ENCODE data around the gene TROAP.
"Not testable (repeated sequence)": the region's sequence is repeated elsewhere in the genome, so short reads cannot be mapped to it uniquely, and the experiment has no call there.

Gene TROAP

DNA sequence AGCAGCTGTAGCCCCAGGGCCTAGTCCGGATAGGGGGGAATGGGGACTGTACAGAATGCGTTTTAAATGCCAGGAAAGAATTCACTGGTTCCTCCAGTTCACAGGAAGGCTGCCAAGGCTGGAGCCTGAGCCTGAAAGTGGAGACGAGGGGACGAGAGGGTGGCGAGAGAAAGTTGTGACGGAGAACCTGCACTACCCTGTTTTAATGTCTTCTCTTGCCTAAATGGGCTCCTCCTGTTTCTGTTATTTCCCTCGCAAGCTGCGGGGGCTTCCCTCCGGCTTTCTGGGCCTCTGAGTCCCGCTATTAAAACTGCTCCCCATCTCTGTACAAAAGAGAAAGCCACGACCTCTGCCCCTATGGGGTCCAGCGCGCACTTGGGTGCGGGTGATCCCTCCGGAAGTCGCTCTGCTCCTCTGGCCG lies 9.4 kb downstream of the TROAP start:
- no peak overlapping the region for H3K4me3 ChIP-seq (ENCODE audit: low read length)
- TF ChIP-seq, protein P1, sequence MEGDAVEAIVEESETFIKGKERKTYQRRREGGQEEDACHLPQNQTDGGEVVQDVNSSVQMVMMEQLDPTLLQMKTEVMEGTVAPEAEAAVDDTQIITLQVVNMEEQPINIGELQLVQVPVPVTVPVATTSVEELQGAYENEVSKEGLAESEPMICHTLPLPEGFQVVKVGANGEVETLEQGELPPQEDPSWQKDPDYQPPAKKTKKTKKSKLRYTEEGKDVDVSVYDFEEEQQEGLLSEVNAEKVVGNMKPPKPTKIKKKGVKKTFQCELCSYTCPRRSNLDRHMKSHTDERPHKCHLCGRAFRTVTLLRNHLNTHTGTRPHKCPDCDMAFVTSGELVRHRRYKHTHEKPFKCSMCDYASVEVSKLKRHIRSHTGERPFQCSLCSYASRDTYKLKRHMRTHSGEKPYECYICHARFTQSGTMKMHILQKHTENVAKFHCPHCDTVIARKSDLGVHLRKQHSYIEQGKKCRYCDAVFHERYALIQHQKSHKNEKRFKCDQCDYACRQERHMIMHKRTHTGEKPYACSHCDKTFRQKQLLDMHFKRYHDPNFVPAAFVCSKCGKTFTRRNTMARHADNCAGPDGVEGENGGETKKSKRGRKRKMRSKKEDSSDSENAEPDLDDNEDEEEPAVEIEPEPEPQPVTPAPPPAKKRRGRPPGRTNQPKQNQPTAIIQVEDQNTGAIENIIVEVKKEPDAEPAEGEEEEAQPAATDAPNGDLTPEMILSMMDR (IDR thresholded peaks at IDR 0.05; ENCODE audit: insufficient read depth, low read depth, low read length, missing control alignments) = no peak
- DNase-seq (ENCODE audit: low read depth) = no peak

DNA sequence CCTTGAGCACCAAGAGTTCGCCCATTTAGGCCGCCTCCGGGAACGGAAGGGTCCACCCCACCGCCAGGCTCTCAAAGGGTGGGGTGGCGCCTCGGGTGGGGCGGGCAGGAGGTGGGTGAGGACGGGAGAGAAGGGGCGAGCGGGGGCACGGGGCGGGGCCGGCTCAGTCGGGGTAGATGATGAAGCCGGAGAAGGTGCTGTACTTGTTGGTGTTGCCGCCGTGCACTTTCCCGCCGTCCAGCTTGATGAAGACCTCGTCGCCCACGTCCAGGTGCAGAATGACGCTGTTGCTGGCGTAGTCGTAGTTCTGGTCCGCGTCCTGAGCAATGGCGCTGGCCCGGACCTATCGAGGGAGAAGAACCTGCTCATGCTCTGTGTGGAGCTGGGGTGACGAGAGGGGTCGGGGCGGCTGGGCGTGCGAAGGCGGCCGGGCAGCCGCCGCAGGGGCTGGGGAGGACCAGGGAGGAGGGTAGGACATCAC lies 9.9 kb downstream of the TROAP start:
- TF ChIP-seq, protein P1 (IDR thresholded peaks at IDR 0.05; ENCODE audit: insufficient read depth, low read depth, low read length, missing control alignments) = no peak
- peak overlapping the region; percentile 26 for H3K4me3 ChIP-seq (ENCODE audit: low read length)
- DNase-seq (ENCODE audit: low read depth) = no peak

DNA sequence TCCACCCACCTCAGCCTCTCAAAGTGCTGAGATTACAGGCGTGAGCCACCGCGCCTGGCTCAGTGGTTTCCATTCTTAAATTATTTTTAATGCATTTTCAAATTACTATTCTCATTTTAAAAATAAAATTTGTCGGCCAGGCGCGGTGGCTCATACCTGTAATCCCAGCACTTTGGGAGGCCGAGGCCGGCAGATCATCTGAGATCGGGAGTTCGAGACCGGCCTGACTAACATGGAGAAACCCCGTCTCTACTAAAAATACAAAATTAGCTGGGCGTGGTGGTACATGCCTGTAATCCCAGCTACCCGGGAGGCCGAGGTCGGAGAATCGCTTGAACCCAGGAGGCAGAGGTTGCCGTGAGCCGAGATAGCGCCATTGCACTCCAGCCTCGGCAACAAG lies 10.7 kb downstream of the TROAP start:
- H3K4me3 ChIP-seq (ENCODE audit: low read length); DNase-seq (ENCODE audit: low read depth): not testable (repeated sequence)

DNA sequence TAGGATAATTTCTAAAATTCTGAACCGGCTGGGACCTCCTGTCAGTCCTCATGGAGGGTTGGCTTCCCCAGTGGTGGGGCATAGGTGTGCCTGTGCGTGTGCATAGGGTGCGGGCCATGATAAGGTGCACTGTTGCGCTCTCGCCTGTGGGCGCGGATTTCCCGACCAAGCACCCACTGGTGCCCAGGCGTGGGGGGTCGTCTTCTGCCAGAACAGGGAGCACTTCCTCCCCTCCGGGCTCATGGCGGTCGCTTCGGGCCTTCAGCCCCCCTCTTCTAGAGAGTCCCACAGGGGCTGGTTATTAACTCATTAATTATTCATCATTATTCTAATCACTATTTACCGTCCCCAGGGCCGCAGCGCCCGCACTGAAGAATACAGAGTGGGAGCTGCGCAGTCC lies 11.2 kb downstream of the TROAP start:
- no peak overlapping the region for H3K4me3 ChIP-seq (ENCODE audit: low read length)
- DNase-seq (ENCODE audit: low read depth) = no peak
- TF ChIP-seq, protein P1 (IDR thresholded peaks at IDR 0.05; ENCODE audit: insufficient read depth, low read depth, low read length, missing control alignments) = no peak

DNA sequence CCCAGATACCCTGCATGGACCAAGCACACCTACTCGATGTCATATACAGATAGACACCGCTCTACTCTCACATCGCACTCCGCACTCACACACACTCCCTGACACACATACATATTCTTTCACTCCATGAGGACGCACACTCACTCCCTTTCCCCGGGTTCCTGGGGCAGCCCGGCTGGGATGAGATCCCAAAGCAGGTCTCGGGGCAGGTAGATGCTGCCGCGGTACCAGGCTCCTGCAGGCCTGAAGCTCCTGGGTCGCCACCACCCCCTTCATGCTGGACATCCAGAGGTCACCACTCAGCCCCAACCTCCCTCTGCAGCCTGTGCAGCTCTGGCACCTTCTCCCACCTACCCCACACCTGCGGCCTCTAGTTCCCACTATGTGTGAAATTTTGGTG lies 11.6 kb downstream of the TROAP start:
- TF ChIP-seq, protein P1 (IDR thresholded peaks at IDR 0.05; ENCODE audit: insufficient read depth, low read depth, low read length, missing control alignments) = no peak
- H3K4me3 ChIP-seq (ENCODE audit: low read length) = no peak overlapping the region
- no peak for DNase-seq (ENCODE audit: low read depth)

DNA sequence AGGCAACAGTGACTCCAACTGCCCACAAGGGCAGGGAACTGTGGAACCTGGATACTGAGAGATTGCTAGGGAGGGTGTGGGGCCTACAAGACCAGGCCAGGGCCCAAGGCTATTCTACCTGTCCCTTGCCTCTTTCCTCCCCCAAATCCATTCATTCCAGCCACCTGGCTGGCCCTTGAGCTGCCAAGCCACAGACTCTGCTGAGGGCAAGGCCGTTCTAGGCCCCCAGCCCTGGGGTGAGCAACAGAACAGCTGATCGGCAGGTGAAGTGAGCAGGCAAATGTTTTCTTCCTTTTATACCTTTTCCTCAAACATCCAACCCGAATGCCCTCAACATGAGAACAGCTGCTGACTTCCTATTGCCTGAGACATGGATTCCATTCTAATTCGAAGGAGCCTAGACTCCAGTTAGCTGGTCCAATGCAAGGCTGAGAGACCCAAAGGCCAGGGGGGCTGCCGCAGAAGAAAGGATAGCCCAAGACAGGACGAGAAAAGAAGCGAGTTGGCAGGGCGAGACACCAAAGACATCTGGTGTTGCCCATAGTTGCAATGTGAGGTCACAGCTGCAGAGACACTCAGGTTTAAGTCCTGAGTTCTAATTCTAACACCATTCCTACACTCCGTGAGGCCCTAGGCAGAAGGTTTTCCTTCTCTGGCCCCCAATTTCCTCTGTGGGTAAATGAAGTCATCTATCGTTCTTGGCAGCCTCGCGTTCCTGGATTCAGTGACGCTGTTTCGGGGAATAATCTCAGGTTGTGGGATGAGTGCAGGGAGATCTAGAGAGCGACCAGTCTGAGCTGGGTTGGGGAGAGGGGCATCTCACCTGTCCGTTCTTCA lies 12.3 kb downstream of the TROAP start:
- no peak for DNase-seq (ENCODE audit: low read depth)
- no peak overlapping the region for H3K4me3 ChIP-seq (ENCODE audit: low read length)
- TF ChIP-seq, protein P1 (IDR thresholded peaks at IDR 0.05; ENCODE audit: insufficient read depth, low read depth, low read length, missing control alignments) = no peak

DNA sequence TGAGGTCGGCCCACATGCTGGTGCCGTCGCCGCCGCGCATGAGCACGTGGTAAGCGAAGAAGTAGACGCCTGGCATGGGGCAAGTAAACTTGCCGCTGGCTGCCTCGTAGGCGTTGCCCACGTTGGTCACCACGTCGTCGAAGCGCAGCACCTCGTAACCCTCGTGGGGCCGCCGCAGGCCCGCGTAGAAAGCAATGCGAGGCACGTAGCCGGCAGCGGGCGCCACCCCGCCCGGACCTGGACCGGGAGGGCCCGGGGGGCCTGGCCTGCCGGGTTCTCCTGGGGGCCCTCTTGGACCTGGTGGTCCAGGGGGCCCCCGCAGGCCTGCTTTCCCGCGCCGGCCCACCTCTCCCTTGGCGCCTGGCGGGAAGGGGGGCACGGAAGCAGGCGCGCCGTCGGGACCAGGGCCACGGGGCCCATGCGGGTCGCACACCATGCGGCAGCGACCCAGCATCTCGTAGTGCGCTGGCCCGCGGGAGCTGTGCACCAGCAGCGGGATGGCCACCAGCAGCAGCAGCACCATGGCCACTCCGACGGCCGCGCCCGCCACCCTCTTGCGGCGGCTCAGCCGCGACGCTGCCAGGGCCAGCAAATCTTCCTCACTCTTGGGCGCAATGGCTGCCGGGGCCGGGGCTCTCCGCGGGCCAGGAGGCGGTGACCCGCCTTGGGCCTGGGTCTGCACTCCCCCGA lies 13.0 kb downstream of the TROAP start:
- TF ChIP-seq, protein P1 (IDR thresholded peaks at IDR 0.05; ENCODE audit: insufficient read depth, low read depth, low read length, missing control alignments) = no peak
- no peak overlapping the region for H3K4me3 ChIP-seq (ENCODE audit: low read length)
- no peak for DNase-seq (ENCODE audit: low read depth)
